Uterus (tissue), 2 donors: ENCODE data around the gene CFAP53.

ENCODE experiments used
- POLR2A ChIP-seq, 2 donors: fragments of 450-650 bp; IDR thresholded peaks; one replicate each; pipeline ENCODE4 v1.6.1; 2016; ENCODE audit warnings: antibody characterized with exemption in 2 of 2, mild to moderate bottlenecking in 1 of 2, moderate library complexity in 1 of 2
- TF ChIP-seq, protein P1 (sequence below), 4 experiments: fragments of 200-600 bp in 2 of 4; fragments of 450-650 bp in 2 of 4; sonication (generic) in 2 of 4; IDR thresholded peaks; one replicate each; pipeline ENCODE4 v1.5.1; 2016 to 2019; ENCODE audit warnings: antibody characterized with exemption in 4 of 4, mild to moderate bottlenecking in 2 of 4, moderate library complexity in 1 of 4

DNA sequence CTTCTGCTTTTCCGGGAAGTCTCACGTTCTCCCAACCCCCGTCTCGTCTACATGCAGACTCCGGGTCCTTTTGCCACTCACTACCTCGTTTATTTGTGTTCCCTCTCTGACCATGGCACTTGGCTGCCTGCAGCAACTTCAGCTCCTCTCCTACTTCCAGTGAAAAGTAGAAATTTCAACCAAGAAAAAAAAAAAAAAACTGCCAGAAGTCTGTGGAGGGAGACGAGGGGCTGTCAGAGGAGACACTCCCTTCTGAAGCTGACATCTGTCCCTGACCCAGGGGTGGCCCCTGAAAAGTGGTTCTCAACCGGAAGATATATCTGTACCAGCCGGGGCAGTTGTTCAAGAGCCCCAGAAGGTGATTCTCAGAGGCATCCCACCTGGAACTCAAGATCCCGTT, 70.6 kb downstream of the CFAP53 start:
- TF ChIP-seq, protein P1, sequence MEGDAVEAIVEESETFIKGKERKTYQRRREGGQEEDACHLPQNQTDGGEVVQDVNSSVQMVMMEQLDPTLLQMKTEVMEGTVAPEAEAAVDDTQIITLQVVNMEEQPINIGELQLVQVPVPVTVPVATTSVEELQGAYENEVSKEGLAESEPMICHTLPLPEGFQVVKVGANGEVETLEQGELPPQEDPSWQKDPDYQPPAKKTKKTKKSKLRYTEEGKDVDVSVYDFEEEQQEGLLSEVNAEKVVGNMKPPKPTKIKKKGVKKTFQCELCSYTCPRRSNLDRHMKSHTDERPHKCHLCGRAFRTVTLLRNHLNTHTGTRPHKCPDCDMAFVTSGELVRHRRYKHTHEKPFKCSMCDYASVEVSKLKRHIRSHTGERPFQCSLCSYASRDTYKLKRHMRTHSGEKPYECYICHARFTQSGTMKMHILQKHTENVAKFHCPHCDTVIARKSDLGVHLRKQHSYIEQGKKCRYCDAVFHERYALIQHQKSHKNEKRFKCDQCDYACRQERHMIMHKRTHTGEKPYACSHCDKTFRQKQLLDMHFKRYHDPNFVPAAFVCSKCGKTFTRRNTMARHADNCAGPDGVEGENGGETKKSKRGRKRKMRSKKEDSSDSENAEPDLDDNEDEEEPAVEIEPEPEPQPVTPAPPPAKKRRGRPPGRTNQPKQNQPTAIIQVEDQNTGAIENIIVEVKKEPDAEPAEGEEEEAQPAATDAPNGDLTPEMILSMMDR (IDR thresholded peaks at IDR 0.05): no peak
- TF ChIP-seq POLR2A (IDR thresholded peaks at IDR 0.05): no peak
